Subcutaneous adipose tissue (tissue), 4 donors: ENCODE data around the gene KCNH8. TPM values are rescaled to one million over a fixed set of nuclear protein-coding genes. Genes with fewer than 3 reads are reported as not detected.

ENCODE experiments used
- CTCF ChIP-seq: fragments of 450-650 bp; IDR thresholded peaks from one replicate; pipeline ENCODE4 v1.5.1; 2016; ENCODE audit warnings: low read depth, mild to moderate bottlenecking, control low read depth, antibody characterized with exemption, moderate library complexity
- total RNA-seq, 4 donors: library from RNA; depleted of rRNA; stranded (reverse); fragments of >200 nt; gene quantifications; one replicate each; pipeline ENCODE4 v1.1.0, GENCODE V29; 2016

KCNH8 gene
- total RNA-seq = not detected

GRCh38 chr3:19147905-19148767 lies at the start of gene KCNH8:
Gene KCNH8 (plus strand): TSS chr3:19148510. CDS start chr3:19148720, 210 bp downstream.
- TF ChIP-seq CTCF = no peak

- no peak for TF ChIP-seq CTCF
Observed at GRCh38 chr3:19103510-19103909, 44.8 kb upstream of the KCNH8 start.

- TF ChIP-seq CTCF = no peak
Observed at GRCh38 chr3:19104459-19104858, 43.9 kb upstream of the KCNH8 start.

GRCh38 chr3:19105826-19106225 lies 42.5 kb upstream of the KCNH8 start:
- TF ChIP-seq CTCF = no peak

- no peak for TF ChIP-seq CTCF
Observed at GRCh38 chr3:19106307-19106706, 42.0 kb upstream of the KCNH8 start.

GRCh38 chr3:19107719-19108118 lies 40.6 kb upstream of the KCNH8 start:
- TF ChIP-seq CTCF = no peak

- no peak for TF ChIP-seq CTCF
Observed at GRCh38 chr3:19110335-19110895, 37.9 kb upstream of the KCNH8 start.
